ENCODE measurements around the gene EID3. TPM values are rescaled to one million over a fixed set of nuclear protein-coding genes. Genes with fewer than 3 reads are reported as not detected.

The EID3 gene
- polyA plus RNA-seq, 1 donor from 2014 or later = 0.37 TPM

GRCh38 chr12:104272938-104273337, 30.6 kb upstream of the EID3 start:
- no peaks in the 10 kb centered on the region for H3K36me3 ChIP-seq (ENCODE audit: insufficient read depth, low read length)
- H3K9ac ChIP-seq (ENCODE audit: low read length) = no peak overlapping the region
- no peaks in the 10 kb centered on the region for H3F3A ChIP-seq (ENCODE audit: insufficient read depth, low read length, poor library complexity, severe bottlenecking)
- H3K9me3 ChIP-seq (ENCODE audit: low read length) = no peaks in the 10 kb centered on the region
- no peaks in the 10 kb centered on the region for H3K9me2 ChIP-seq (ENCODE audit: insufficient read depth, low read length)
- H2AFZ ChIP-seq (ENCODE audit: low read depth, low read length) = no peak overlapping the region
- TF ChIP-seq SMC3 (conservative IDR thresholded peaks at IDR 0.05; ENCODE audit: poor library complexity) (no peak), MXI1 (conservative IDR thresholded peaks at IDR 0.05; ENCODE audit: poor library complexity, severe bottlenecking) (no peak), TAF1 (IDR thresholded peaks at IDR 0.05; ENCODE audit: low read depth) (no peak), RAD21 (conservative IDR thresholded peaks at IDR 0.05) (no peak), REST (IDR thresholded peaks at IDR 0.05; ENCODE audit: borderline replicate concordance) (no peak), POLR2AphosphoS5 (IDR thresholded peaks at IDR 0.05) (no peak), EP300 (conservative IDR thresholded peaks at IDR 0.05; ENCODE audit: poor library complexity, severe bottlenecking) (no peak), EZH2 (IDR thresholded peaks at IDR 0.05; ENCODE audit: borderline replicate concordance, insufficient read depth, low read length, poor library complexity, severe bottlenecking) (no peak)
- TF ChIP-seq, protein P1, sequence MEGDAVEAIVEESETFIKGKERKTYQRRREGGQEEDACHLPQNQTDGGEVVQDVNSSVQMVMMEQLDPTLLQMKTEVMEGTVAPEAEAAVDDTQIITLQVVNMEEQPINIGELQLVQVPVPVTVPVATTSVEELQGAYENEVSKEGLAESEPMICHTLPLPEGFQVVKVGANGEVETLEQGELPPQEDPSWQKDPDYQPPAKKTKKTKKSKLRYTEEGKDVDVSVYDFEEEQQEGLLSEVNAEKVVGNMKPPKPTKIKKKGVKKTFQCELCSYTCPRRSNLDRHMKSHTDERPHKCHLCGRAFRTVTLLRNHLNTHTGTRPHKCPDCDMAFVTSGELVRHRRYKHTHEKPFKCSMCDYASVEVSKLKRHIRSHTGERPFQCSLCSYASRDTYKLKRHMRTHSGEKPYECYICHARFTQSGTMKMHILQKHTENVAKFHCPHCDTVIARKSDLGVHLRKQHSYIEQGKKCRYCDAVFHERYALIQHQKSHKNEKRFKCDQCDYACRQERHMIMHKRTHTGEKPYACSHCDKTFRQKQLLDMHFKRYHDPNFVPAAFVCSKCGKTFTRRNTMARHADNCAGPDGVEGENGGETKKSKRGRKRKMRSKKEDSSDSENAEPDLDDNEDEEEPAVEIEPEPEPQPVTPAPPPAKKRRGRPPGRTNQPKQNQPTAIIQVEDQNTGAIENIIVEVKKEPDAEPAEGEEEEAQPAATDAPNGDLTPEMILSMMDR (IDR thresholded peaks at IDR 0.05; ENCODE audit: poor library complexity, severe bottlenecking) = no peak
- H3K27ac ChIP-seq (ENCODE audit: low read length) = no peak overlapping the region
- H4K20me1 ChIP-seq (ENCODE audit: insufficient read depth) = no peaks in the 10 kb centered on the region
- no peaks in the 10 kb centered on the region for H3K79me2 ChIP-seq (replicated peaks; ENCODE audit: insufficient read depth, low read length)
- no peak overlapping the region for H3K4me2 ChIP-seq (ENCODE audit: low read length)
- no peaks in the 10 kb centered on the region for H3K27me3 ChIP-seq (ENCODE audit: insufficient read depth, low read depth, low read length)
- no peak overlapping the region for H3K4me3 ChIP-seq (ENCODE audit: low read length)

GRCh38 chr12:104273503-104273902, 30.0 kb upstream of the EID3 start:
- Histone ChIP-seq H3K27ac (ENCODE audit: low read length) (no peak overlapping the region), H3K36me3 (ENCODE audit: insufficient read depth, low read length) (no peaks in the 10 kb centered on the region), H4K20me1 (ENCODE audit: insufficient read depth) (no peaks in the 10 kb centered on the region), H3K27me3 (ENCODE audit: insufficient read depth, low read depth, low read length) (no peaks in the 10 kb centered on the region), H2AFZ (ENCODE audit: low read depth, low read length) (no peak overlapping the region), H3K9me3 (ENCODE audit: low read length) (no peaks in the 10 kb centered on the region), H3K4me2 (ENCODE audit: low read length) (no peak overlapping the region), H3K9me2 (ENCODE audit: insufficient read depth, low read length) (no peaks in the 10 kb centered on the region), H3K4me3 (ENCODE audit: low read length) (no peak overlapping the region), H3K79me2 (replicated peaks; ENCODE audit: insufficient read depth, low read length) (no peaks in the 10 kb centered on the region), H3F3A (ENCODE audit: insufficient read depth, low read length, poor library complexity, severe bottlenecking) (no peaks in the 10 kb centered on the region), H3K9ac (ENCODE audit: low read length) (no peak overlapping the region)
- TF ChIP-seq POLR2AphosphoS5 (IDR thresholded peaks at IDR 0.05) (no peak), REST (IDR thresholded peaks at IDR 0.05; ENCODE audit: borderline replicate concordance) (no peak), EZH2 (IDR thresholded peaks at IDR 0.05; ENCODE audit: borderline replicate concordance, insufficient read depth, low read length, poor library complexity, severe bottlenecking) (no peak), MXI1 (conservative IDR thresholded peaks at IDR 0.05; ENCODE audit: poor library complexity, severe bottlenecking) (no peak), TAF1 (IDR thresholded peaks at IDR 0.05; ENCODE audit: low read depth) (no peak), SMC3 (conservative IDR thresholded peaks at IDR 0.05; ENCODE audit: poor library complexity) (no peak), RAD21 (conservative IDR thresholded peaks at IDR 0.05) (no peak), EP300 (conservative IDR thresholded peaks at IDR 0.05; ENCODE audit: poor library complexity, severe bottlenecking) (no peak)
- TF ChIP-seq, protein P1 (IDR thresholded peaks at IDR 0.05; ENCODE audit: poor library complexity, severe bottlenecking) = no peak

Measured in neural cell (in vitro differentiated cells).